Kidney (tissue), 14 donors: ENCODE measurements around the gene RASL12. TPM values are rescaled to one million over a fixed set of nuclear protein-coding genes. Genes with fewer than 3 reads are reported as not detected.
A peak's percentile ranks its signal among the peaks of the same experiment; 100 is the strongest.

Experiments used
- DNase-seq, 5 donors: peaks; one replicate each; pipeline ENCODE4 v3.0.0-alpha.2; 2013 to 2020
- FAIRE-seq: peaks from 2 replicates; lab custom pipeline; 2012; peaks lifted over from hg19 to GRCh38; lab: Jason Lieb, UNC
- H3K27ac ChIP-seq, 2 donors: one replicate each; pipeline ENCODE4 v1.7.0; 2013; ENCODE audit warnings: low read depth in 2 of 2, low read length in 2 of 2, inconsistent platforms in 1 of 2
- H3K27me3 ChIP-seq: one replicate; pipeline ENCODE4 v1.7.1; 2013; ENCODE audit warnings: low read length, inconsistent platforms; ENCODE audit not compliant: control insufficient read depth, insufficient read depth
- H3K36me3 ChIP-seq, 3 donors: one replicate each; pipeline versions ENCODE4 v1.7.0 to v1.7.1; 2013; ENCODE audit warnings: low read length in 3 of 3, control low read depth in 1 of 3, inconsistent platforms in 1 of 3; ENCODE audit not compliant: insufficient read depth in 3 of 3, control insufficient read depth in 2 of 3
- H3K4me1 ChIP-seq, 3 donors: one replicate each; pipeline versions ENCODE4 v1.7.0 to v1.7.1; 2013; ENCODE audit warnings: low read length in 3 of 3, inconsistent platforms in 1 of 3, low read depth in 1 of 3; ENCODE audit not compliant: control insufficient read depth in 2 of 3, insufficient read depth in 2 of 3
- H3K4me3 ChIP-seq, 3 donors: one replicate each; pipeline versions ENCODE4 v1.7.0 to v1.8.1; 2013; ENCODE audit warnings: low read length in 3 of 3, control low read depth in 1 of 3, inconsistent platforms in 1 of 3
- H3K9ac ChIP-seq, 3 donors: one replicate each; pipeline versions ENCODE4 v1.7.0 to v1.7.1; 2013; ENCODE audit warnings: low read length in 3 of 3, control low read depth in 1 of 3, inconsistent platforms in 1 of 3
- H3K9me3 ChIP-seq, 3 donors: one replicate each; pipeline versions ENCODE4 v1.7.0 to v1.7.1; 2013; ENCODE audit warnings: low read length in 3 of 3, control low read depth in 1 of 3, inconsistent platforms in 1 of 3; ENCODE audit not compliant: control insufficient read depth in 2 of 3, insufficient read depth in 1 of 3
- CTCF ChIP-seq: IDR thresholded peaks from 3 replicates; pipeline ENCODE4 v1.5.1; 2012; ENCODE audit warnings: mild to moderate bottlenecking, moderate library complexity, borderline replicate concordance; ENCODE audit not compliant: insufficient read depth; ENCODE audit errors: extremely low read depth
- intact Hi-C: fragments of 100-400 bp; cut with DNase I; formaldehyde crosslinking; loops from one replicate; pipeline ENCODE4 v1.11.1; 2022
- polyA plus RNA-seq: library from polyadenylated mRNA; stranded (reverse); fragments of 350-450 nt; fragmentation: Illumina TruSeq; extraction: RNeasy Lipid Tissue Mini Kit (QIAGEN cat#74804); gene quantifications from one replicate; pipeline ENCODE4 v1.2.3, GENCODE V29; 2014; ENCODE audit warnings: low read depth, low replicate concordance; ENCODE audit not compliant: insufficient read depth
- total RNA-seq: library from RNA; stranded (reverse); fragmentation: NEBNext Ultra II Directional; extraction: Animal tissue kit (Norgen Biotek cat#: 25700); gene quantifications from one replicate; pipeline ENCODE4 v1.2.1, GENCODE V29; 2021
- donor health status: control.
- donor health status: control.
- donor health status: control.
- donor health status: control.
- donor health status: control.
- donor health status: DM: yes; HTN: yes; CAD: no.
- donor health status: Normal renal cell carcinoma (clear cell type).

RASL12 gene
- total and polyA plus RNA-seq, 2 donors from 2014 or later, result 6.7 to 7.6 TPM

DNA sequence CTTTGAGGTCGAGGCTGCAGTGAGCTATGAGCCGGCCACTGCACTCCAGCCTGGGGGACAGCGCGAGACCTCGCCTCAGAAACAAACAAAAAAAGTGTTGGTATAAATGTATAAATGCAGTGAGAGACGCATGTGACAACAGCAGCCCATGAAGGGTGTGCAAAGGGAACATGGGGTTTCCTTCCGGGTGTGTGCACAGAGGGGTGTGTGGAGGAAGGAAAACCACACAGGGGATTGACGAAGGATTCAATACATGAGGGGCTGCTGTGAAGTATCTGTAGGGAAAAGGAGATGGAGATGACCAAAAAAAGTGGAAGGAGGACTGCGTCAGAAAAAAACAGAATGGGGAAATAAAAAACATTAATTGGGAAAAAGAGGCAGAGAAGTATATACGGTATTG, 39.5 kb downstream of the RASL12 start:
- Histone ChIP-seq H3K9me3 (no peaks in the 10 kb centered on the region), H3K27ac (no peak overlapping the region), H3K9ac (peak overlapping the region in 2 of 3 donors; percentile 57 to 60), H3K4me3 (peak overlapping the region; percentile 73 to 88 (median 74)), H3K27me3 (no peaks in the 10 kb centered on the region), H3K36me3 (peaks cover 0 to 5% (median 3%) of the 10 kb centered on the region in 3 donors), H3K4me1 (peaks cover 0 to 14% (median under 1%) of the 10 kb centered on the region in 3 donors)
- intact Hi-C loops, result no loop called here
- TF ChIP-seq CTCF, result no peak
- FAIRE-seq (no peak), DNase-seq (no peak)

- peaks cover 0 to 5% (median 3%) of the 10 kb centered on the region in 3 donors for H3K36me3 ChIP-seq
- no peak overlapping the region for H3K27ac ChIP-seq
- no peak for TF ChIP-seq CTCF
- peaks cover 0 to 9% (median 0%) of the 10 kb centered on the region in 3 donors for H3K4me1 ChIP-seq
- no peak for DNase-seq
- intact Hi-C loops, result no loop called here
- H3K4me3 ChIP-seq, result peak overlapping the region in 1 of 3 donors; percentile 73
- no peak overlapping the region for H3K9ac ChIP-seq
- FAIRE-seq, result no peak
- no peaks in the 10 kb centered on the region for H3K9me3 ChIP-seq
- H3K27me3 ChIP-seq, result no peaks in the 10 kb centered on the region
Measured at GRCh38 chr15:65027593-65027992, 40.2 kb downstream of the RASL12 start.

- TF ChIP-seq CTCF, result no peak
- Histone ChIP-seq H3K27me3 (no peaks in the 10 kb centered on the region), H3K4me3 (no peak overlapping the region), H3K9me3 (no peaks in the 10 kb centered on the region), H3K36me3 (peaks cover 0 to 5% (median 3%) of the 10 kb centered on the region in 3 donors), H3K27ac (no peak overlapping the region), H3K4me1 (peaks cover 0 to 8% (median 0%) of the 10 kb centered on the region in 3 donors), H3K9ac (no peak overlapping the region)
- DNase-seq (no peak), FAIRE-seq (no peak)
- intact Hi-C loops, result no loop called here
Measured at GRCh38 chr15:65026756-65027155, 41.0 kb downstream of the RASL12 start.

GRCh38 chr15:65021488-65021887, 46.3 kb downstream of the RASL12 start:
- Histone ChIP-seq H3K36me3 (peaks cover 7 to 21% (median 8%) of the 10 kb centered on the region in 3 donors), H3K27ac (no peak overlapping the region), H3K9ac (no peak overlapping the region), H3K9me3 (no peaks in the 10 kb centered on the region), H3K4me3 (no peak overlapping the region), H3K27me3 (no peaks in the 10 kb centered on the region), H3K4me1 (no peaks in the 10 kb centered on the region)
- FAIRE-seq (no peak), DNase-seq (no peak)
- TF ChIP-seq CTCF, result no peak
- intact Hi-C loops, result no loop called here
